Caco-2 (cell line): ENCODE data around the gene DNAJB2. TPM values are rescaled to one million over a fixed set of nuclear protein-coding genes. Genes with fewer than 3 reads are reported as not detected.

ENCODE experiments used
- BruUV-seq: library from RNA; stranded (reverse); fragments of 400-500 nt; replicated peaks from 2 replicates; lab custom pipeline; 2021; lab: Mats Ljungman, UMichigan
- CTCF ChIA-PET: fragments of 300-600 bp; sonication (Branson Sonifier 250); formaldehyde crosslinking; loops from one replicate; lab custom pipeline; 2022; ENCODE audit warnings: antibody characterized with exemption; lab: Charles Lee
- POLR2A ChIA-PET: fragments of 300-600 bp; sonication (Branson Sonifier 250); formaldehyde crosslinking; loops from one replicate; lab custom pipeline; 2022; ENCODE audit warnings: antibody characterized with exemption; lab: Charles Lee
- DNase-seq, 2 experiments: peaks; one replicate each; pipeline versions ENCODE4 v3.0.0 to v3.0.0-alpha.2; 2020 to 2022
- H3K27me3 ChIP-seq: replicated peaks from 2 replicates; pipeline ENCODE4 v1.6.0; 2011; ENCODE audit warnings: low read length; ENCODE audit not compliant: control insufficient read depth, insufficient read depth
- H3K36me3 ChIP-seq: 2 replicates; pipeline ENCODE4 v1.5.1; 2011; ENCODE audit warnings: low read length; ENCODE audit not compliant: control insufficient read depth, insufficient read depth
- H3K4me1 ChIP-seq: fragments of 250-450 bp; sonication (Bioruptor Pico); 2 replicates; pipeline ENCODE4 v1.5.1; 2020; ENCODE audit warnings: mild to moderate bottlenecking
- H3K4me3 ChIP-seq: 2 replicates; pipeline ENCODE4 v1.5.1; 2011; ENCODE audit warnings: low read depth, mild to moderate bottlenecking, control low read depth, low read length
- H3K9me3 ChIP-seq: fragments of 250-450 bp; sonication (Bioruptor Pico); 2 replicates; pipeline ENCODE4 v1.5.1; 2020; ENCODE audit warnings: mild to moderate bottlenecking, moderate library complexity
- H3K27ac Mint-ChIP-seq: one replicate; pipeline ENCODE4 v1.8.0; 2022; ENCODE audit warnings: mixed read lengths; ENCODE audit not compliant: unreplicated experiment
- H3K27me3 Mint-ChIP-seq: one replicate; pipeline ENCODE4 v1.8.0; 2022; ENCODE audit warnings: mixed read lengths; ENCODE audit not compliant: insufficient read depth, unreplicated experiment
- H3K36me3 Mint-ChIP-seq: one replicate; pipeline ENCODE4 v1.8.0; 2022; ENCODE audit warnings: mild to moderate bottlenecking, mixed read lengths; ENCODE audit not compliant: insufficient read depth, unreplicated experiment
- H3K4me1 Mint-ChIP-seq: one replicate; pipeline ENCODE4 v1.8.0; 2022; ENCODE audit warnings: low read depth, mixed read lengths; ENCODE audit not compliant: unreplicated experiment
- H3K4me3 Mint-ChIP-seq: one replicate; pipeline ENCODE4 v1.8.0; 2022; ENCODE audit warnings: mild to moderate bottlenecking, moderate library complexity, mixed read lengths; ENCODE audit not compliant: unreplicated experiment
- H3K9me3 Mint-ChIP-seq: one replicate; pipeline ENCODE4 v1.8.0; 2022; ENCODE audit warnings: mixed read lengths; ENCODE audit not compliant: unreplicated experiment
- intact Hi-C: fragments of 100-400 bp; cut with micrococcal nuclease; formaldehyde crosslinking; loops from one replicate; pipeline ENCODE4 v1.10.0; 2022; ENCODE audit not compliant: unreplicated experiment
- total RNA-seq: library from RNA; stranded (reverse); gene quantifications from 2 replicates; pipeline ENCODE4 v1.2.3, GENCODE V29; 2022
- TF ChIP-seq, protein P1 (sequence below), 2 experiments: fragments of 200-600 bp in 1 of 2; IDR thresholded peaks; 1 replicate in 1 of 2; 2 replicates in 1 of 2; pipeline versions ENCODE4 v1.5.1 to v1.8.0; 2011 to 2022; ENCODE audit warnings: antibody characterized with exemption in 1 of 2, control low read depth in 1 of 2, inconsistent platforms in 1 of 2, low read depth in 1 of 2, low read length in 1 of 2, mild to moderate bottlenecking in 1 of 2, moderate library complexity in 1 of 2; ENCODE audit not compliant: insufficient read depth in 1 of 2, severe bottlenecking in 1 of 2, unreplicated experiment in 1 of 2

DNAJB2 gene
- total RNA-seq, 1 experiment from 2014 or later, result 61.2 TPM

DNA sequence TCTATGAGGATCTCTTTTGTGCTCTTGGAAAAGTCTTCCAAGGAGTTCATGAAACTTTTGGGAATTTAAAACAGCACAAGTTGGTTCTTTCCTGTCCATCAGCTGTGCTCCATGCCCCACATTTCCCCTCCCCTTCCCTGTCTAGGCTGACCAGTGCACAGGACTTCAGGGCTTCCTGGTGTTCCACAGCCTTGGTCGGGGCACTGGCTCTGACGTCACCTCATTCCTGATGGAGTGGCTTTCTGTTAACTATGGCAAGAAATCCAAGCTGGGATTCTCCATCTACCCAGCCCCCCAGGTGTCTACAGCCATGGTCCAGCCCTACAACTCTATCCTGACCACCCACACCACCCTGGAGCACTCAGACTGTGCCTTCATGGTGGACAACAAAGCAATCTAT lies 8.1 kb upstream of the DNAJB2 start:
- H3K4me3 Mint-ChIP-seq, result no peak overlapping the region
- BruUV-seq, result no TSS peak
- TF ChIP-seq, protein P1, sequence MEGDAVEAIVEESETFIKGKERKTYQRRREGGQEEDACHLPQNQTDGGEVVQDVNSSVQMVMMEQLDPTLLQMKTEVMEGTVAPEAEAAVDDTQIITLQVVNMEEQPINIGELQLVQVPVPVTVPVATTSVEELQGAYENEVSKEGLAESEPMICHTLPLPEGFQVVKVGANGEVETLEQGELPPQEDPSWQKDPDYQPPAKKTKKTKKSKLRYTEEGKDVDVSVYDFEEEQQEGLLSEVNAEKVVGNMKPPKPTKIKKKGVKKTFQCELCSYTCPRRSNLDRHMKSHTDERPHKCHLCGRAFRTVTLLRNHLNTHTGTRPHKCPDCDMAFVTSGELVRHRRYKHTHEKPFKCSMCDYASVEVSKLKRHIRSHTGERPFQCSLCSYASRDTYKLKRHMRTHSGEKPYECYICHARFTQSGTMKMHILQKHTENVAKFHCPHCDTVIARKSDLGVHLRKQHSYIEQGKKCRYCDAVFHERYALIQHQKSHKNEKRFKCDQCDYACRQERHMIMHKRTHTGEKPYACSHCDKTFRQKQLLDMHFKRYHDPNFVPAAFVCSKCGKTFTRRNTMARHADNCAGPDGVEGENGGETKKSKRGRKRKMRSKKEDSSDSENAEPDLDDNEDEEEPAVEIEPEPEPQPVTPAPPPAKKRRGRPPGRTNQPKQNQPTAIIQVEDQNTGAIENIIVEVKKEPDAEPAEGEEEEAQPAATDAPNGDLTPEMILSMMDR (IDR thresholded peaks at IDR 0.05; ENCODE audit: insufficient read depth in 1 of 2, low read depth in 1 of 2, low read length in 1 of 2, severe bottlenecking in 1 of 2, unreplicated experiment in 1 of 2), result no peak
- no peaks in the 10 kb centered on the region for H3K27me3 Mint-ChIP-seq
- H3K36me3 ChIP-seq, result no peaks in the 10 kb centered on the region
- H3K27me3 ChIP-seq, result no peaks in the 10 kb centered on the region
- no peak for DNase-seq
- no peaks in the 10 kb centered on the region for H3K9me3 Mint-ChIP-seq
- intact Hi-C loops, result no loop called here
- peak overlapping the region; percentile 30 for H3K27ac Mint-ChIP-seq
- POLR2A ChIA-PET, result no interaction called here
- H3K4me1 Mint-ChIP-seq, result peaks cover 5% of the 10 kb centered on the region
- no peaks in the 10 kb centered on the region for H3K9me3 ChIP-seq
- H3K4me3 ChIP-seq, result no peak overlapping the region
- H3K4me1 ChIP-seq, result peaks cover 21% of the 10 kb centered on the region
- CTCF ChIA-PET, result interaction anchor here (0.6 kb wide), 1 partner anchor 280 kb away, joined by 7 read pairs; no protein-coding TSS in a partner anchor
- peaks cover 4% of the 10 kb centered on the region for H3K36me3 Mint-ChIP-seq

DNA sequence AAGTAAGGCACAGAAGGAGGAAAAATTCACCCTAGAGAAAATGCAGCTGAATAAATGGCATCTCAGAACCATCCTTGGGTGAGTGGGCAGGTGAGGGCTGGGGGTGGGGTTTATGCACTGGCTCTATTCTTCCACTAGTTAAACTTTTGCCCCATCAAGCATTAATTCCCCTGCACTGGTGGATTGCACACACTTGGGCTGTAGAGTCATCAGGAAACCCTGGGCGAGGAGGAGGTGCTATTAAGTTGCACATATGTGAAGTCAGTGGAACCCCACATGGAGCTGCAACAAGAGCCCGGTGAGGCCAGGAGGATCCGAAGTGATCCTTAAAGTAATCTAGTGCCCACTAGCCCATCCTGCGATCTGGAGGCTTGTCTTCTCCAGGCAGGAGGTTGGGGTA lies 6.8 kb upstream of the DNAJB2 start:
- Mint-ChIP-seq H3K9me3 (no peaks in the 10 kb centered on the region), H3K27me3 (no peaks in the 10 kb centered on the region), H3K4me3 (no peak overlapping the region), H3K4me1 (peaks cover 5% of the 10 kb centered on the region), H3K27ac (no peak overlapping the region), H3K36me3 (peaks cover 4% of the 10 kb centered on the region)
- Histone ChIP-seq H3K36me3 (no peaks in the 10 kb centered on the region), H3K9me3 (no peaks in the 10 kb centered on the region), H3K4me1 (peaks cover 23% of the 10 kb centered on the region), H3K4me3 (no peak overlapping the region), H3K27me3 (no peaks in the 10 kb centered on the region)
- TF ChIP-seq, protein P1 (IDR thresholded peaks at IDR 0.05; ENCODE audit: insufficient read depth in 1 of 2, low read depth in 1 of 2, low read length in 1 of 2, severe bottlenecking in 1 of 2, unreplicated experiment in 1 of 2), result no peak
- ChIA-PET CTCF (interaction anchor here (1.1 kb wide), 1 partner anchor 293 kb away, joined by 3 read pairs; no protein-coding TSS in a partner anchor), POLR2A (no interaction called here)
- intact Hi-C loops, result no loop called here
- DNase-seq, result no peak
- no TSS peak for BruUV-seq

DNA sequence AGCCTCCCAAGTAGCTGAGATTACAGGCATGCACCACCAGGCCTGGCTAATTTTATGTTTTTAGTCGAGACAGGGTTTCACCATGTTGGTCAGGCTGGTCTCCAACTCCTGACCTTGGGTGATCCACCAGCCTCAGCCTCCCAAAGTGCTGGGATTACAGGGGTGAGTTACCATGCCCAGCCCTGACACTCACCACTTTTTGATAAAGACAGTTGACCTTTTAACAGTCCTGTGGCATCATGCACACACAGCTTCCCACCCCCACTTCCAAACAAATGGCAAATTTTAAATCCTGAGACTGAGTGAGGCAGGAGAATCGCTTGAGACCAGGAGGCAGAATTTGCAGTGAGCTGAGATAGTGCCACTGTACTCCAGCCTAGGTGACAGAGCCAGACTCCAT lies 6.2 kb upstream of the DNAJB2 start:
- no peak for DNase-seq
- H3K4me3 Mint-ChIP-seq, result no peak overlapping the region
- ChIA-PET CTCF (interaction anchor here (1.1 kb wide), 1 partner anchor 293 kb away, joined by 3 read pairs; no protein-coding TSS in a partner anchor), POLR2A (no interaction called here)
- Histone ChIP-seq H3K36me3 (no peaks in the 10 kb centered on the region), H3K4me3 (no peak overlapping the region), H3K27me3 (no peaks in the 10 kb centered on the region), H3K9me3 (no peaks in the 10 kb centered on the region), H3K4me1 (peaks cover 28% of the 10 kb centered on the region)
- H3K36me3 Mint-ChIP-seq, result peaks cover 4% of the 10 kb centered on the region
- H3K9me3 Mint-ChIP-seq, result no peaks in the 10 kb centered on the region
- no peak overlapping the region for H3K27ac Mint-ChIP-seq
- TF ChIP-seq, protein P1 (IDR thresholded peaks at IDR 0.05; ENCODE audit: insufficient read depth in 1 of 2, low read depth in 1 of 2, low read length in 1 of 2, severe bottlenecking in 1 of 2, unreplicated experiment in 1 of 2), result no peak
- H3K27me3 Mint-ChIP-seq, result no peaks in the 10 kb centered on the region
- no TSS peak for BruUV-seq
- intact Hi-C loops, result no loop called here
- peaks cover 8% of the 10 kb centered on the region for H3K4me1 Mint-ChIP-seq
